Cardiac muscle cell (in vitro differentiated cells and primary cell): ENCODE data around the gene ANGEL2. TPM values are rescaled to one million over a fixed set of nuclear protein-coding genes. Genes with fewer than 3 reads are reported as not detected.

ENCODE experiments used
- DNase-seq, 2 donors: peaks; one replicate each; pipeline versions ENCODE4 v3.0.0 to v3.0.0-alpha.2; 2010 to 2017; ENCODE audit warnings: low read depth in 1 of 2, low spot score in 1 of 2
- H3K27ac ChIP-seq: fragments of 200-600 bp; sonication (generic); 2 replicates; pipeline ENCODE4 v1.5.1; 2016
- H3K27me3 ChIP-seq: fragments of 200-600 bp; sonication (generic); 2 replicates; pipeline ENCODE4 v1.6.0; 2016; ENCODE audit warnings: control low read depth
- H3K36me3 ChIP-seq: fragments of 200-600 bp; sonication (generic); 2 replicates; pipeline ENCODE4 v1.5.1; 2016; ENCODE audit warnings: control low read depth
- H3K4me1 ChIP-seq: fragments of 200-600 bp; sonication (generic); 2 replicates; pipeline ENCODE4 v1.8.1; 2017; ENCODE audit warnings: low read depth, mild to moderate bottlenecking, mixed run types
- H3K4me3 ChIP-seq: fragments of 200-600 bp; sonication (generic); 2 replicates; pipeline ENCODE4 v1.5.1; 2016; ENCODE audit warnings: mild to moderate bottlenecking
- H3K9me3 ChIP-seq: fragments of 200-600 bp; sonication (generic); 2 replicates; pipeline ENCODE4 v1.5.1; 2017; ENCODE audit warnings: low read depth, mild to moderate bottlenecking, control low read depth
- polyA plus RNA-seq: library from polyadenylated mRNA; unstranded; fragments of >200 nt; fragmentation: Nextera tagmentation; extraction: Ambion mirVana; gene quantifications from 2 replicates; pipeline ENCODE4 v1.2.1, GENCODE V29; 2016
- total RNA-seq: library from RNA; depleted of rRNA; stranded (reverse); fragments of >200 nt; gene quantifications from 2 replicates; pipeline ENCODE4 v1.2.3, GENCODE V29; 2016
- TF ChIP-seq, protein P1 (sequence below): IDR thresholded peaks from 2 replicates; pipeline ENCODE4 v1.5.1; 2012; ENCODE audit warnings: low read depth, mild to moderate bottlenecking, low read length

Gene ANGEL2
- total and polyA plus RNA-seq, 2 experiments from 2014 or later, result 25.1 to 41.2 TPM

DNA sequence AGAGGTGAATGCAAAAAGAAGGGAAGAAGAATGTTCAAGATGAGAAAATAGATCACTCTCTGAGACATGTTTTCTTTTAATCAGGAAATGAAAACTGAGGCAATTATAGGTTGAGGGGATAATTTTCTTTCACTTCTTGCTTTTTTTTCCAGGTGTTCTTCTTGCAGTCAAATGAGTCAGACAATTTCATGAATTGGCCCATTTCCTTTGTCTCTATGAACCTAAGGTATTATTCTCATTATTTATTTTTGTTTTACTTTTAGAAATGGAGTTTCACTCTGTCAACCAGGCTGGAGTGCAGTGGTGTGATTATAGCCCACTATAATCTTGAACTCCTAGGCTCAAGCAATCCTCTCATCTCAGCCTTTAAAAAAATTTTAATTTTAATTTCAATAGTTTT is 68.8 kb downstream of the ANGEL2 start:
- H3K27me3 ChIP-seq, result peaks cover 8% of the 10 kb centered on the region
- TF ChIP-seq, protein P1, sequence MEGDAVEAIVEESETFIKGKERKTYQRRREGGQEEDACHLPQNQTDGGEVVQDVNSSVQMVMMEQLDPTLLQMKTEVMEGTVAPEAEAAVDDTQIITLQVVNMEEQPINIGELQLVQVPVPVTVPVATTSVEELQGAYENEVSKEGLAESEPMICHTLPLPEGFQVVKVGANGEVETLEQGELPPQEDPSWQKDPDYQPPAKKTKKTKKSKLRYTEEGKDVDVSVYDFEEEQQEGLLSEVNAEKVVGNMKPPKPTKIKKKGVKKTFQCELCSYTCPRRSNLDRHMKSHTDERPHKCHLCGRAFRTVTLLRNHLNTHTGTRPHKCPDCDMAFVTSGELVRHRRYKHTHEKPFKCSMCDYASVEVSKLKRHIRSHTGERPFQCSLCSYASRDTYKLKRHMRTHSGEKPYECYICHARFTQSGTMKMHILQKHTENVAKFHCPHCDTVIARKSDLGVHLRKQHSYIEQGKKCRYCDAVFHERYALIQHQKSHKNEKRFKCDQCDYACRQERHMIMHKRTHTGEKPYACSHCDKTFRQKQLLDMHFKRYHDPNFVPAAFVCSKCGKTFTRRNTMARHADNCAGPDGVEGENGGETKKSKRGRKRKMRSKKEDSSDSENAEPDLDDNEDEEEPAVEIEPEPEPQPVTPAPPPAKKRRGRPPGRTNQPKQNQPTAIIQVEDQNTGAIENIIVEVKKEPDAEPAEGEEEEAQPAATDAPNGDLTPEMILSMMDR, result no peak
- no peak overlapping the region for H3K27ac ChIP-seq
- H3K36me3 ChIP-seq, result no peaks in the 10 kb centered on the region
- H3K4me1 ChIP-seq, result no peaks in the 10 kb centered on the region
- no peak overlapping the region for H3K4me3 ChIP-seq
- no peaks in the 10 kb centered on the region for H3K9me3 ChIP-seq
- DNase-seq, result no peak

DNA sequence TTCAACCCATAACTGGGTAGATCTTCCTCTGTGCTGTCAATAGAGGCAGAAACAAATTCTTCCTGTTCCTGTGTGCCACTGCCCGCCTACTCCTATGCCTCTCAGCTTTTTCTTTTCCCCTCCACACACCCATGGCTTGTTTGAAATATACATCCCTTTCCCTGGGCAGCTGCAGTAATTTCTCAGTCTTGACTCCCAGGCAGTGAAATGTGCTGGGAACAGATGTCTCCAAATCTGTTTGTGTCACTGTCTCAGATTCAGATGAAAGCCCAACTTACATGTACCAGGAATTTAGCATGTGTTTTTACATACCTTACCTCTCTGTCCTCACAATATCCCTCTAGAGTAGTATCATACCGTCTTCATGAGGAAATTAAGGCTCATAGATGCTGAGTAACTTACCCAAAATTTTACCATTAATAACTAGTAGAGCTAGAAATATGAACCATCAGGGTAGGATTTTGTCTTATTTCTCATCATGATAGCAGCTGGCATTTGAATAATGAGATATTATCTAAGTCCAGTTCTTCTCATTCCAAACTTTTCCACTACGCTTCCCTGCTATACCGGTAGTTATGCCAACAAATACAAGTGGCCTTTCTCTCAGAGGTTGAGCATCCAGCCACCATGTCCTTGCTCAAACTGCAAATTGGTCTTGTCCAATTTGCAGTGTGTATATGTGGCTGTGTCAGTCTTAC is 70.1 kb downstream of the ANGEL2 start:
- no peaks in the 10 kb centered on the region for H3K9me3 ChIP-seq

DNA sequence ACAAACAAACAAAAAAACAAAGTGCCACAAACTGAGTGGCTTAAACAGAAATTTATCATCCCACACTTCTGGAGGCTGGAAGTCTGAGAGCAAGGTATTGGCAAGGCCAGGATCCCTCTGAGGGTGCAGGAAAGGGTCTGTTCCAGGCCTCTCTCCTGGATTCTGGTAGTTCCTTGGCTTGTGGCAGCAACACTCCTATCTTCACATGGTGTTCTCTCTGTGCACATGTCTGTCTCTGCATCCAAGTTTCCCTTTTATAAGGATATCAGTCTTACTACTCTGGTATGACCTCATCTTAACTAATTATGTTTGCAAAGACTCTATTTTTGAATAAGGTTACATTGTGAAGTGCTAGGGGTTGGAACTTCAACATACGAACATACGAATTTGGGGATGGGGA is 70.6 kb downstream of the ANGEL2 start:
- TF ChIP-seq, protein P1, result no peak
- Histone ChIP-seq H3K36me3 (no peaks in the 10 kb centered on the region), H3K9me3 (no peaks in the 10 kb centered on the region), H3K4me3 (no peak overlapping the region), H3K27ac (no peak overlapping the region), H3K27me3 (no peaks in the 10 kb centered on the region), H3K4me1 (no peaks in the 10 kb centered on the region)
- no peak for DNase-seq

More for the DNA sequence above, 70.1 kb downstream of the ANGEL2 start:
- Histone ChIP-seq H3K27ac (no peak overlapping the region), H3K4me1 (no peaks in the 10 kb centered on the region), H3K36me3 (no peaks in the 10 kb centered on the region), H3K4me3 (no peak overlapping the region), H3K27me3 (no peaks in the 10 kb centered on the region)
- TF ChIP-seq, protein P1, result no peak
- no peak for DNase-seq

DNA sequence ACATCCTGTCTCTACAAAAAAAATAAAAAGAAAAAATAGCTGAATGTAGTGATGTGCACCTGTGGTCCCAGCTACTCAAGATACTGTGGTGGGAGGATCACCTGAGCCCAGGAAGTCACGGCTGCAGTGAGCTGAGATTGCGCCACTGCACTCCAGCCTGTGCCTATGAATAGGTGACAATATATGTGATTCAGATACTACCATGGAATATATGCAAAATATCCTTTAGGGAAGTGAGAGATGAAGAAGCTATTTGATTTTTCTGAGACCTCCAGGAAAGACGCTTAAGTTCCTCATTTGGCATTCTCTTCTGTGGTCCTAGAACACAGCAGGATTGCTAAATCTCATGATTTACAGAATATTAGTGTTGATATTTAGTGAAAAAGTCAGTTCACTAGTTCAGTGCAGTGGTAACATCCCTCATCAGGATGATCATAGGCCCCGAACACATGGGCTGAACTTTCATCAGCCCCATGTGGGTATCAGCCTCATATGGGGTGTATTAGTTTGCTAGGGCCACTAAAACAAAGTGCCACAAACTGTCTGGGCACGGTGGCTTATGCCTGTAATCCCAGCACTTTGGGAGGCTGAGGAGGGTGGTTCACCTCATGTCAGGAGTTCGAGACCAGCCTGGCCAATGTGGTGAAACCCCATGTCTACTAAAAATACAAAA is 71.3 kb downstream of the ANGEL2 start:
- Histone ChIP-seq H3K27ac (no peak overlapping the region), H3K4me3 (no peak overlapping the region), H3K4me1 (no peaks in the 10 kb centered on the region), H3K27me3 (no peaks in the 10 kb centered on the region), H3K36me3 (no peaks in the 10 kb centered on the region), H3K9me3 (no peaks in the 10 kb centered on the region)
- TF ChIP-seq, protein P1, result no peak
- DNase-seq, result no peak

DNA sequence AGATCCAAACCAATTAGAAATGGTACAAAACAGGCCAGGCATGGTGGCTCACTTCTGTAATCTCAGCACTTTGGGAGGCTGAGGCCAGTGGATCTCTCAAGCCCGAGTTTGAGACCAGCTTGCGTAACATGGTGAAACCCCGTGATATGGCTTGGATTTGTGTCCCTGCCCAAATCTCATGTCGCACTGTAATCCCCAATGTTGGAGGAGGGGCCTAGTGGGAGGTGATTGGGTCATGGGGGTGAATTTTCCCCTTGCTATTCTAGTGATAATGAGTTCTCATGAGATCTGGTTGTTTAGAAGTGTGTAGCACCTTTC is 72.3 kb downstream of the ANGEL2 start:
- peak in 1 of 2 donors; percentile 27 for DNase-seq
- Histone ChIP-seq H3K27me3 (no peaks in the 10 kb centered on the region), H3K4me3 (no peak overlapping the region), H3K27ac (no peak overlapping the region), H3K9me3 (no peaks in the 10 kb centered on the region), H3K4me1 (no peaks in the 10 kb centered on the region), H3K36me3 (no peaks in the 10 kb centered on the region)
- TF ChIP-seq, protein P1, result no peak
